ENCODE data around the gene OTUD7B.

Gene OTUD7B

DNA sequence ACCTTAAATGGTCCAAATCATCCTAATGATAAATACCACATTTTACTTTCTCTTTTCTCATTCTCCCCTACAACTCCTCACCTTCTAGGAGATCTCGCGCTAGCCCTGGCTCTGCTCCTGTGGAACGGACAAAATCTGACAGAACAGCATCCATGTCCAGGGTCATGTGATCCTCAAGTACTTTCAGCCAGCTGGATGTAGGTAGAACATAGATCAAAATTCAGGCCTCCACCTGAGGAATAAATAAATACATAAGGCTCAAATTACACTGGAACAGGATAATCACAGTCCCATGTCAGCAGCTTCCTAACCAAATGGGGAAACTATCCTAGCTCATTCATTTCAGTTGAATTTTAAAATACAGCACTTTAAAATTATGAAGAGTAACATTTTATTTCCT lies 33.2 kb downstream of the OTUD7B start:
- TF ChIP-seq, protein P1, sequence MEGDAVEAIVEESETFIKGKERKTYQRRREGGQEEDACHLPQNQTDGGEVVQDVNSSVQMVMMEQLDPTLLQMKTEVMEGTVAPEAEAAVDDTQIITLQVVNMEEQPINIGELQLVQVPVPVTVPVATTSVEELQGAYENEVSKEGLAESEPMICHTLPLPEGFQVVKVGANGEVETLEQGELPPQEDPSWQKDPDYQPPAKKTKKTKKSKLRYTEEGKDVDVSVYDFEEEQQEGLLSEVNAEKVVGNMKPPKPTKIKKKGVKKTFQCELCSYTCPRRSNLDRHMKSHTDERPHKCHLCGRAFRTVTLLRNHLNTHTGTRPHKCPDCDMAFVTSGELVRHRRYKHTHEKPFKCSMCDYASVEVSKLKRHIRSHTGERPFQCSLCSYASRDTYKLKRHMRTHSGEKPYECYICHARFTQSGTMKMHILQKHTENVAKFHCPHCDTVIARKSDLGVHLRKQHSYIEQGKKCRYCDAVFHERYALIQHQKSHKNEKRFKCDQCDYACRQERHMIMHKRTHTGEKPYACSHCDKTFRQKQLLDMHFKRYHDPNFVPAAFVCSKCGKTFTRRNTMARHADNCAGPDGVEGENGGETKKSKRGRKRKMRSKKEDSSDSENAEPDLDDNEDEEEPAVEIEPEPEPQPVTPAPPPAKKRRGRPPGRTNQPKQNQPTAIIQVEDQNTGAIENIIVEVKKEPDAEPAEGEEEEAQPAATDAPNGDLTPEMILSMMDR (IDR thresholded peaks at IDR 0.05; ENCODE audit: borderline replicate concordance, insufficient read depth, low read depth, low read length) = no peak

DNA sequence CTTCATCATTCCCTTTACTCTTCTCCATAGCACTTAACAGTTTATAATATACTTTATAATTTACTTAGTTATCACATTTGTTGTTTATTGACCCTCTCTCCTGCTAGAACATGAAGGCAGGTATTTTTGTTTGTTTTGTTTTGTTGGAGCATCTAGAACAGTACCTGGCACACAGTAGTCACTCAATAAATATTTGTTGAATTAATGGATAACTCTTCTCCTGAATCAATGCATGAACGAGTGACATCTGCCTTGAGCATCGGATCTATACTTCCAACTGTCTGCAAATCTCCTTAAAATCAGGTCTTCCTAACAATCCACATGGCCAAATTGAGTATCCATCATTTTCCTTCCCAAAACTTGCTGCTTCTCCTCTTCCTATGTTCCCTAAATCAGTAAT lies 38.0 kb downstream of the OTUD7B start:
- no peak overlapping the region for H3K4me3 ChIP-seq (ENCODE audit: low read depth, low read length)
- TF ChIP-seq, protein P1 (IDR thresholded peaks at IDR 0.05; ENCODE audit: borderline replicate concordance, insufficient read depth, low read depth, low read length) = no peak

More for the DNA sequence above, 33.2 kb downstream of the OTUD7B start:
- no peak overlapping the region for H3K4me3 ChIP-seq (ENCODE audit: low read depth, low read length)

DNA sequence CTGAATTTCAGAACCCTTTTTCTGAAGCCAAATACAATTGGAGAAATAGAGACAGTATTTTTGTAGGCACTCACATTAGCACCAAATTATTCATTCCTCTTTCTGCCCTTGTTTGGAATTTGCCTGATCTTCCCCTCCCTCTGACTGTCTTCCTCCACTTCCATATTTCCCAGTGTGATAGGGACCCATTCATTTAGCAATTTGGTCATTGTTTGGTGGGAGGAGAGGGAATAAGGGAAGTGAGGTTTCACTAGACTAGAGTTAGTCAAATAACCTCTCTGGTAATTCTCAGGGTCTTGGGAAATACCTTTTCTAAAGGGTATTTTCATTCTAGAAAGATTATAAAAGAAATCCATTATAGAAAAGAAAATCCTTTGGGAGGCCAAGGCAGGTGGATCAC lies 42.9 kb downstream of the OTUD7B start:
- TF ChIP-seq, protein P1 (IDR thresholded peaks at IDR 0.05; ENCODE audit: borderline replicate concordance, insufficient read depth, low read depth, low read length) = no peak
- H3K4me3 ChIP-seq (ENCODE audit: low read depth, low read length) = no peak overlapping the region

DNA sequence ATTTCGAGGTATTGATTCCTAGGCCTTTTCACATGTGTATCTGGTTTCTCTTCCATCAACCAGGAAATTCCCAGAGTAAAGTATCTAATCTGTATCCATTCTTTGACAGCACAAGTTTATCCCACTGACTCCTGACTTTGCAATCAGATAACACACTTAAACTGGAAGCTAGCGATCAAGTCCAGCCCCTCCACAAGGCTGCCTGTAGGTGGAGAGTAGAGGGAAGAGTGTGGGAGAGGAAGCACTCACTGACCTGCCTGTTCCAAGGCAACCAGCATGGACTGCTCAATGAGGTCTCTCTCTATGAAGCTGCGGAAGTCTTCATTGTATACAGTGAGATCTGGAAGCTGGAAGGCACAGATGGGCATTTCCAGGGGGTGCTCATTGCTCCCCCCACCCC lies 43.5 kb downstream of the OTUD7B start:
- TF ChIP-seq, protein P1 (IDR thresholded peaks at IDR 0.05; ENCODE audit: borderline replicate concordance, insufficient read depth, low read depth, low read length) = no peak
- no peak overlapping the region for H3K4me3 ChIP-seq (ENCODE audit: low read depth, low read length)

DNA sequence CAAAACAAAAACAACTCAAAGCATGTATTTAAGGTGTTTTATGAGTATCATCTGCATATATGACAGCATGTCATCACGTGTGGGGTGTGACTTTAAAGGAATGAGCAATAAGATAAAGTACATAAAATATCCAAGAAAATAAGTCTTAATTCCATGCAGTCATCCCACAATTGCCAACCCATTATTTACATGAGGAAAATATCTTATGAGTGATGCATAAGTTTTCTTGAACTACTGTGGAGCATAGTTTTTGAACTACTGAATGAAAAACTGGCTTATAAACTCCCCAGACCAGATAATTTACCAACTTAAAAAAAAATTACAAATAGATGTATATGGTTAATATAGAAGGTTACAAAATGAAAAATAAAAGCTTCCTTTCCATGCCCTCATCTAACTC lies 44.1 kb downstream of the OTUD7B start:
- TF ChIP-seq, protein P1 (IDR thresholded peaks at IDR 0.05; ENCODE audit: borderline replicate concordance, insufficient read depth, low read depth, low read length) = no peak

DNA sequence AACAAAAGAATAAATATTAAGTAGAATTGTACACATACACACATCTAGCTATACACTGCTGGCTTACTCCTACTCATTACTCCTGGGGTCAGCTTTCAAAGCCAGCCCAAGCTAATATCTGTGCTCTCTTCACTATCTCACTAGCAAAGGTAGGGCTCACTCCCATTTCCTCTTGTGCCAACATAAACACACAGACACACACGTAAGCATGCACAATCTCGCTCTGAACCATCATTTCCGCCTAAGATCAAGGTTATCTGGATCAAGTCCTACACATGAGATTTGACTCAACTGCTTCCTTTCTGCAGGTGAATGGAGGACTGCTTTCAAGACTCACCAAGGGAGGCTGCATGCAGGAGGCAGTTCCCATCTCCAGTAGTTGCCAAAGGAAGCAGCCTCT lies 45.1 kb downstream of the OTUD7B start:
- TF ChIP-seq, protein P1 (IDR thresholded peaks at IDR 0.05; ENCODE audit: borderline replicate concordance, insufficient read depth, low read depth, low read length) = no peak
- H3K4me3 ChIP-seq (ENCODE audit: low read depth, low read length) = no peak overlapping the region

More for the DNA sequence above, 44.1 kb downstream of the OTUD7B start:
- H3K4me3 ChIP-seq (ENCODE audit: low read depth, low read length) = no peak overlapping the region

DNA sequence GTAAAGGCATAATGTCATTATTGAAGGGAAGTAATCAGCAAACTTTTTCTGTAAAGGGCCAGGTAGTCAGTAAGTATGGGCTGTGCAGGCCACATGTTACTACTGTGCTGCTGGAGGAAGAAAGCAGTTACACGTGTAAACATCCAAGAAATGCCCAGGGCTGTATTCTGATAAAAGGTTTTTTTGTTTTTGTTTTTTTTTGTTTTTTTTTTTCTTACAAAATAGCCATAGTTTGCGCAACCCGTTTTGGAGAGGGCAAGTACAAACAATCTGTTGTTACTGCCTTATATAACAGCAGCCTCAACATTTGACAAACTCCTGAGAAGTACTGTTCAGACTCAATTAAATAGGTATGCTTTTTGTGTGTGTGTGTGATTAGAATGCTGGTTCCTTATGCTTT lies 47.2 kb downstream of the OTUD7B start:
- TF ChIP-seq, protein P1 (IDR thresholded peaks at IDR 0.05; ENCODE audit: borderline replicate concordance, insufficient read depth, low read depth, low read length) = no peak
- no peak overlapping the region for H3K4me3 ChIP-seq (ENCODE audit: low read depth, low read length)
